Endothelial cell of umbilical vein (primary cell): ENCODE measurements around the gene MAP7D3. TPM values are rescaled to one million over a fixed set of nuclear protein-coding genes. Genes with fewer than 3 reads are reported as not detected.
A peak's percentile ranks its signal among the peaks of the same experiment; 100 is the strongest.

Experiments
- BruUV-seq: library from RNA; stranded (reverse); fragments of 400-500 nt; replicated peaks from 2 replicates; lab custom pipeline; 2021; lab: Mats Ljungman, UMichigan
- CTCF ChIA-PET: fragments of 300-600, 350-600 bp; sonication (Branson Sonifier 250); formaldehyde crosslinking; loops from one replicate; lab custom pipeline; 2021; ENCODE audit warnings: antibody characterized with exemption, inconsistent platforms; lab: Charles Lee
- POLR2A ChIA-PET: fragments of 300-600, 350-600 bp; sonication (Branson Sonifier 250); formaldehyde crosslinking; loops from one replicate; lab custom pipeline; 2021; ENCODE audit warnings: antibody characterized with exemption, inconsistent platforms; lab: Charles Lee
- DNase-seq: peaks from one replicate; pipeline ENCODE4 v3.0.0-alpha.2; 2011; ENCODE audit warnings: low read depth, low spot score
- FAIRE-seq: peaks from 2 replicates; lab custom pipeline; 2011; peaks lifted over from hg19 to GRCh38; lab: Jason Lieb, UNC
- H2AFZ ChIP-seq: 2 replicates; pipeline ENCODE4 v1.6.0; 2012; ENCODE audit warnings: low read depth, low read length, control low read depth, inconsistent platforms
- H3K27ac ChIP-seq: 2 replicates; pipeline ENCODE4 v1.5.1; 2011; ENCODE audit warnings: low read depth, mild to moderate bottlenecking, control low read depth, low read length, moderate library complexity; ENCODE audit not compliant: insufficient read depth
- H3K27me3 ChIP-seq, 2 experiments: 2 replicates each; pipeline versions ENCODE4 v1.6.0 to v1.6.1; 2011; ENCODE audit warnings: low read length in 2 of 2, mixed read lengths in 1 of 2; ENCODE audit not compliant: control insufficient read depth in 2 of 2, insufficient read depth in 2 of 2
- H3K36me3 ChIP-seq, 2 experiments: 2 replicates in 1 of 2; 3 replicates in 1 of 2; pipeline ENCODE4 v1.5.1; 2011; ENCODE audit warnings: low read length in 2 of 2, mild to moderate bottlenecking in 1 of 2, moderate library complexity in 1 of 2; ENCODE audit not compliant: control insufficient read depth in 2 of 2, insufficient read depth in 2 of 2; ENCODE audit errors: extremely low read depth in 1 of 2
- H3K4me1 ChIP-seq: 3 replicates; pipeline ENCODE4 v1.5.1; 2011; ENCODE audit warnings: mild to moderate bottlenecking, low read length; ENCODE audit not compliant: control insufficient read depth, insufficient read depth; ENCODE audit errors: extremely low read depth
- H3K4me2 ChIP-seq: 2 replicates; pipeline ENCODE4 v1.6.1; 2011; ENCODE audit warnings: low read length, control low read depth, mixed read lengths; ENCODE audit not compliant: insufficient read depth
- H3K4me3 ChIP-seq, 3 experiments: fragments of 200-600 bp in 1 of 3; sonication (generic), shearing (Covaris generic) in 1 of 3; replicated peaks in 1 of 3; 2 replicates each; pipeline ENCODE4 v1.5.1; 2011 to 2016; ENCODE audit warnings: control low read depth in 3 of 3, low read length in 3 of 3, mild to moderate bottlenecking in 2 of 3, inconsistent platforms in 1 of 3, low read depth in 1 of 3, moderate library complexity in 1 of 3; ENCODE audit not compliant: insufficient read depth in 1 of 3
- H3K79me2 ChIP-seq: 2 replicates; pipeline ENCODE4 v1.6.0; 2012; ENCODE audit warnings: low read length, inconsistent platforms; ENCODE audit not compliant: control insufficient read depth, insufficient read depth
- H3K9ac ChIP-seq: replicated peaks from 2 replicates; pipeline ENCODE3; 2011; ENCODE audit warnings: low read length, control low read depth; ENCODE audit not compliant: insufficient read depth; ENCODE audit errors: extremely low read depth
- H3K9me1 ChIP-seq: replicated peaks from 3 replicates; pipeline ENCODE4 v1.6.0; 2011; ENCODE audit warnings: mild to moderate bottlenecking, low read length; ENCODE audit not compliant: control insufficient read depth, insufficient read depth; ENCODE audit errors: extremely low read depth
- H3K9me3 ChIP-seq: replicated peaks from 2 replicates; pipeline ENCODE4 v1.5.1; 2012; ENCODE audit warnings: low read length, inconsistent platforms; ENCODE audit not compliant: control insufficient read depth, insufficient read depth
- H4K20me1 ChIP-seq: replicated peaks from 2 replicates; pipeline ENCODE3; 2011; ENCODE audit warnings: mild to moderate bottlenecking, low read length; ENCODE audit not compliant: control insufficient read depth, insufficient read depth; ENCODE audit errors: extremely low read depth
- EZH2 ChIP-seq: IDR thresholded peaks from 2 replicates; pipeline ENCODE4 v1.6.1; 2012; ENCODE audit warnings: borderline replicate concordance, low read depth, mild to moderate bottlenecking, moderate library complexity, low read length, inconsistent platforms; ENCODE audit not compliant: severe bottlenecking
- FOS ChIP-seq: IDR thresholded peaks from 2 replicates; pipeline ENCODE4 v1.6.1; 2011; ENCODE audit warnings: mild to moderate bottlenecking, low read length, moderate library complexity, borderline replicate concordance; ENCODE audit not compliant: insufficient read depth
- GATA2 ChIP-seq: IDR thresholded peaks from 2 replicates; pipeline ENCODE4 v1.7.0; 2011; ENCODE audit warnings: low read depth, mild to moderate bottlenecking, moderate library complexity, mixed read lengths, low read length; ENCODE audit not compliant: insufficient read length, insufficient read depth
- JUN ChIP-seq: IDR thresholded peaks from 2 replicates; pipeline ENCODE4 v1.6.1; 2011; ENCODE audit warnings: borderline replicate concordance, low read depth; ENCODE audit not compliant: insufficient read length, insufficient read depth
- MYC ChIP-seq: IDR thresholded peaks from one replicate; pipeline ENCODE4 v1.6.1; 2011; ENCODE audit warnings: mild to moderate bottlenecking, low read depth, low read length
- POLR2A ChIP-seq: IDR thresholded peaks from 2 replicates; pipeline ENCODE4 v1.6.1; 2012; ENCODE audit warnings: low read depth, mild to moderate bottlenecking, control low read depth, low read length
- POLR2AphosphoS5 ChIP-seq: IDR thresholded peaks from 2 replicates; pipeline ENCODE4 v1.6.1; 2012; ENCODE audit warnings: low read depth, mild to moderate bottlenecking, control low read depth, low read length, moderate library complexity; ENCODE audit not compliant: insufficient read depth
- dilution Hi-C: fragments of 300-500 bp; cut with MboI; formaldehyde crosslinking; loops from one replicate; pipeline ENCODE4 v1.15.0; 2019; ENCODE audit warnings: low sequenced_read_pairs; ENCODE audit not compliant: extremely low pct_ligation_motif_present
- intact Hi-C: fragments of 100-400 bp; cut with micrococcal nuclease; formaldehyde crosslinking; loops from one replicate; pipeline ENCODE4 v1.10.0; 2022
- polyA plus RNA-seq, 4 experiments: library from polyadenylated mRNA; depleted of rRNA in 3 of 4; stranded (reverse) in 3 of 4; unstranded in 1 of 4; fragments of >200 nt; gene quantifications; 2 replicates each; pipeline versions ENCODE4 v1.2.1 to v1.2.3, GENCODE V29; 2011 to 2012; ENCODE audit warnings: missing spikeins in 1 of 4
- total RNA-seq: library from RNA; stranded (reverse); gene quantifications from 2 replicates; pipeline ENCODE4 v1.2.3, GENCODE V29; 2021
- TF ChIP-seq, protein P1 (sequence below), 2 donors: IDR thresholded peaks; 1 replicate in 1 of 2; 2 replicates in 1 of 2; pipeline ENCODE4 v1.5.1; 2011; ENCODE audit warnings: low read length in 2 of 2, mild to moderate bottlenecking in 2 of 2, moderate library complexity in 2 of 2, control low read depth in 1 of 2, inconsistent platforms in 1 of 2, low read depth in 1 of 2; ENCODE audit not compliant: insufficient read depth in 1 of 2; ENCODE audit errors: extremely low read depth in 1 of 2
- TF ChIP-seq, protein P2 (sequence below): IDR thresholded peaks from 2 replicates; pipeline ENCODE4 v1.6.1; 2011; ENCODE audit not compliant: insufficient read depth, insufficient read length

Gene MAP7D3
- total and polyA plus RNA-seq, 2 donors (not counting 3 experiments of a cell fraction or from before 2014, with no cell fraction given), result 6.5 to 22.8 TPM

DNA sequence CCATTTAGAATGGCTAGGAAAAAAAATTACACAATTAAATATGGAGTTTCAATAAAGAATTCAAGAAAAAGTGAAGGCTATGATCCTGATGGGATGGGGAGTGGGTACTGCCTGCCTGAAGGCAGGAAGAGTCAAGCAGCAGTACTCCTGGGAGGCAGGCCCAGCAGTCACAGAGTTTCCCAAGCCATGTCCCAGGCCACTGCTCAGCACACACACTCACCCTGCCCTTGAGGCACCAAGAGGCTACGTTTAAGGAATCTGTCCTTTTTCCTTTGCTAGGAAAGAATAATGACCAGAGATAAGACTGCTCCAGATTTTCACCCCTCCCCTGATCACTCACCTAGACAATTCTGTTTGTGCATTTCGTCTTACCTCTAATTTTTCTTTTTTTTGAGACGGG lies 30.2 kb downstream of the MAP7D3 start:
- no peak overlapping the region for H3K9ac ChIP-seq
- FAIRE-seq (no peak), DNase-seq (no peak)
- H3K36me3 ChIP-seq, result peaks cover 3 to 8% of the 10 kb centered on the region in 2 experiments
- no peaks in the 10 kb centered on the region for H3K27me3 ChIP-seq
- H3K4me3 ChIP-seq, result no peak overlapping the region
- H3K9me3 ChIP-seq, result no peaks in the 10 kb centered on the region
- ChIA-PET POLR2A (no interaction called here), CTCF (interaction anchor here (0.7 kb wide), 1 partner anchor 193 kb away, joined by 3 read pairs; no protein-coding TSS in a partner anchor)
- no peaks in the 10 kb centered on the region for H4K20me1 ChIP-seq
- dilution Hi-C loops, result no loop called here
- no peaks in the 10 kb centered on the region for H3K9me1 ChIP-seq
- peak overlapping the region; percentile 64 for H3K27ac ChIP-seq
- intact Hi-C loops, result loop anchor here (2.0 kb wide), 2 partner anchors 38 to 48 kb away; no protein-coding TSS in a partner anchor
- no TSS peak for BruUV-seq
- H3K4me1 ChIP-seq, result peaks cover 14% of the 10 kb centered on the region
- H3K4me2 ChIP-seq, result no peak overlapping the region
- TF ChIP-seq, protein P1, sequence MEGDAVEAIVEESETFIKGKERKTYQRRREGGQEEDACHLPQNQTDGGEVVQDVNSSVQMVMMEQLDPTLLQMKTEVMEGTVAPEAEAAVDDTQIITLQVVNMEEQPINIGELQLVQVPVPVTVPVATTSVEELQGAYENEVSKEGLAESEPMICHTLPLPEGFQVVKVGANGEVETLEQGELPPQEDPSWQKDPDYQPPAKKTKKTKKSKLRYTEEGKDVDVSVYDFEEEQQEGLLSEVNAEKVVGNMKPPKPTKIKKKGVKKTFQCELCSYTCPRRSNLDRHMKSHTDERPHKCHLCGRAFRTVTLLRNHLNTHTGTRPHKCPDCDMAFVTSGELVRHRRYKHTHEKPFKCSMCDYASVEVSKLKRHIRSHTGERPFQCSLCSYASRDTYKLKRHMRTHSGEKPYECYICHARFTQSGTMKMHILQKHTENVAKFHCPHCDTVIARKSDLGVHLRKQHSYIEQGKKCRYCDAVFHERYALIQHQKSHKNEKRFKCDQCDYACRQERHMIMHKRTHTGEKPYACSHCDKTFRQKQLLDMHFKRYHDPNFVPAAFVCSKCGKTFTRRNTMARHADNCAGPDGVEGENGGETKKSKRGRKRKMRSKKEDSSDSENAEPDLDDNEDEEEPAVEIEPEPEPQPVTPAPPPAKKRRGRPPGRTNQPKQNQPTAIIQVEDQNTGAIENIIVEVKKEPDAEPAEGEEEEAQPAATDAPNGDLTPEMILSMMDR (IDR thresholded peaks at IDR 0.05; ENCODE audit: extremely low read depth in 1 of 2, insufficient read depth in 1 of 2, low read depth in 1 of 2, low read length in 2 of 2), result no peak
- TF ChIP-seq MYC (no peak), POLR2AphosphoS5 (no peak), GATA2 (no peak), POLR2A (no peak), FOS (no peak), EZH2 (no peak), JUN (no peak)
- TF ChIP-seq, protein P2, sequence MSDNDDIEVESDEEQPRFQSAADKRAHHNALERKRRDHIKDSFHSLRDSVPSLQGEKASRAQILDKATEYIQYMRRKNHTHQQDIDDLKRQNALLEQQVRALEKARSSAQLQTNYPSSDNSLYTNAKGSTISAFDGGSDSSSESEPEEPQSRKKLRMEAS, result no peak
- no peak overlapping the region for H2AFZ ChIP-seq
- no peaks in the 10 kb centered on the region for H3K79me2 ChIP-seq
